HG03460 (cell line): ENCODE data around the gene PIGBOS1.
"Not testable (repeated sequence)": the region's sequence is repeated elsewhere in the genome, so short reads cannot be mapped to it uniquely, and the experiment has no call there.

ENCODE experiments used
- ATAC-seq: cut with Tn5 transposase; IDR thresholded peaks from one replicate; pipeline ENCODE4 v1.9.1; 2021; ENCODE audit not compliant: unreplicated experiment

Gene PIGBOS1, protein sequence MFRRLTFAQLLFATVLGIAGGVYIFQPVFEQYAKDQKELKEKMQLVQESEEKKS

DNA sequence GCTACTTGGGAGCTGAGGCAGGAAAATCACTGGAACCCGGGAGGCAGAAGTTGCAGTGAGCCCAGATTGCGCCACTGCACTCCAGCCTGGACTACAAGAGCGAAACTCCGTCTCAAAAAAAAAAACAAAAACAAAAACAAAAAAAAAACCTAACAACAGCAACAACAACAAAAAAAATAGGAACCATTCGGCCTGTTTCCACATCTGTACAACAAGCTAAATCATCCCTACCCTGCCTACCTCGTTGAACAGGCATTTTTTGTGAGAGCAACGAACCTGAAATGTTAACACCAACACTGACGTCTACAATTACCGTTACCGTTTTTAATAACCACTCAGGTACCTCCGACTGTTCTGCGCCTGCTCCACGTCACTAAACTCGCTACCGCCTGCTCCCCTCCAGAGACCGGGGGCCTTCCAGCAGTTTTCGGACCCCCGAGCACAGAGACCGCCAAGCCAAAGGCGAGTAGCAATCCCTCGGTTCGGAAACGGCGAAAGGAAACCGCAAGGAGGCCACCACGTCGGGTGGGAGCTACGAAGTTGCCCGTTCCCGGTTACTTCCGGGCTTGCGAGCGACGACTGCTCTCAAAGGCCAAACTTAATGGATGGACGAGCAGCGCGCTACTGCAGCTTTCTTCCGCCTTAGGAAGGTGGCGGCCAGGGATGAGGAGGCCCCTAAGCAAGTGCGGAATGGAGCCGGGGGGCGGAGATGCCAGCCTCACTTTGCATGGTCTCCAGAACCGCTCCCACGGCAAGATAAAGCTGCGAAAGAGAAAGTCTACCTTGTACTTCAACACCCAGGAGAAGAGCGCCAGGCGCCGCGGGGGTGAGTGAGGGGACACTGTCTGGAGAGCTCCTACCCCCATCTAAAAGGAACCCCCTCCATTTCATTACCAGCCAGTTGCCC is at the start of gene PIGBOS1, which contains the start of gene PIGB:
TSS of gene PIGBOS1 (minus strand) at position 536 of the 907 bp plus-strand sequence. CDS start 1,331 bp downstream, outside the sequence.
TSS of gene PIGB (plus strand) at position 635 of the 907 bp plus-strand sequence. CDS start at position 664, 29 bp downstream.
- ATAC-seq: peak; percentile 91

DNA sequence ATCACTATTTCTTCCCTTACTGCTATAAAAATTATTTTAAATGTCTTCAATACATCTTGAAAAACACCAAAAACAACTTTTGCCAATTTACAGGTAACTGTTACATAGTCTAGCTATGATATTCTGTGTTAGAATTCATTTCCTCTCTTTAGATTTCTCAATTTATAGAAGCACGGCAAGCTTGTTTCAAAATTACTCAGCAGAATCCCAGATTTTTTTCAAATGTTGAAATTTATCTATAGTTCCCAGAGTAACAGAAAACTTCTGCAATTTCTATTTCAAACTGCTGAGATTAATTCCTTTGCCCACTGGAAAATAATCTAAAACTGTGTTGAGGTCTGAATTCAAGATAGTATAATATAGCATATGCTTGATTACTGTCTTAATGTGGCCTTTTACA is 48.1 kb upstream of the PIGBOS1 start:
- ATAC-seq: no peak

DNA sequence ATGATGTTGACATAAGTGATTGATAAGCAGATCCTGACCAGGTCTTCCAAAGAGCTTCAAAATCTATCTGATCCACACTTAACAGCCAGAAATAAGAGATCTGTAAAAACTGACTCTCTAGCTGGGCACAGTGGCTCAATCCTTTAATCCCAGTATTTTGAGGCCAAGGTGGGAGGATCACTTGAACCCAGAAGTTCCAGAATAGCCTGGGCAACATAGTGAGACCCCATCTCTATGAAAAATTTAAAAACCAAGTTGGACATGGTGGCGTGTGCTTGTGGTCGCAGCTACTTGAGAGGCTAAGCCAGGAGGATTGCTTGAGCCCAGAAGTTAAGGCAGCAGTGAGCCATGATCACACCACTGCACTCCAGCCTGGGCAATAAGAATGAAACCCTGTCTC is 43.7 kb upstream of the PIGBOS1 start:
- no peak for ATAC-seq

DNA sequence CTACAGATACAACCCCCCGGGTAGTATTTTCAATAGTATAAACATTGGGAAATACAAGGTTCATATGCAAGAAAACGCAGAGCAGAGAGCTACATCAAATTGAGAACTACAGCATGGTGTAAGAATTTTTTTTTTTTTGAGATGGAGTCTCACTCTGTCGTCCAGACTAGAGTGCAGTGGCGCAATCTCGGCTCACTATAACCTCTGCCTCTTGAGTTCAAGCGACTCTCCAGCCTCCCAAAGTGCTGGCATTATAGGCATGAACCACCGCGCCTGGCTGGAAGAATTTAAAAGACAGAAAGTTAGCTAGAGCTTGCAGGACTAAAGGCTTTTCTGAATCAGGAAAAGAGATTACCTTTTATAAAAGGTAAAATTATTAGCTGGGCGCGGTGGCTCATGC is 42.1 kb upstream of the PIGBOS1 start:
- ATAC-seq: no peak

DNA sequence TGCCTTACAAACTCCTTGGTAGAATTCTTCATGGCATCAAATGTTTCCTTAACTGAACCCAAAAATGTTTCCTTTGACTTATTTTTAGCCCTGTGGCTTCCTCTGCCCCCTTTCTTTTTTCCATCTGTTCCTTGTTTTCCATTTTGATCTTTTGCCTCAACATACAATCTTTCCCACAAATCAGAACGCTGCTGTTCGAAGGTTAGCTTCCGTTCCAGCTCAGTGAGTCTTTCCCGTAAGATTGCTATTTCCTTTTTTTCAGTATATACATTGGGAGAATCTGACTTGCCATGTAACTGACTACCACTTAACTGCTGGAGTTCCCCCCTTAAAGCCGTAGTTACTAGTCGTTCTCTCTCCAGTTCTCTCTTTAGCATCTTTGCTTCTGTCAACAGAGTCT is 41.3 kb upstream of the PIGBOS1 start:
- ATAC-seq: no peak

DNA sequence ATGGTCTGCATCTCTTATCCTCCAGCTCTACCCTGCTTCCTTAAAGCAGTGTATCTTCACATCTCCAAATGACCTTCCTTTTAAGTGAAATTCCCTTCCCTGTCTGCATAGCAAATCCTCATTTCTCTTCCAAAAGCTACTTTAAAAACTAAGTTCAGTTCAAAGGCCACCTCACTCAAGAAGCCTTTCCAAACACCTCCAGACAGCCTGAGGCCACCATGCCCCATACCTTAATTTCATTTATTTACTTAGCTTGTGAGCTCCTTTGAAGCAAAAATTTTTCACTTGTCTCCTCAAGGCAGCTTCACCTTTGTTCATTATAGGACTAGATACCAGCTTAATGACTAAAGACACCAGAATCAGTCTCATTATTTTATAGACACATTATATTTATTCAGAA is 39.5 kb upstream of the PIGBOS1 start:
- no peak for ATAC-seq

DNA sequence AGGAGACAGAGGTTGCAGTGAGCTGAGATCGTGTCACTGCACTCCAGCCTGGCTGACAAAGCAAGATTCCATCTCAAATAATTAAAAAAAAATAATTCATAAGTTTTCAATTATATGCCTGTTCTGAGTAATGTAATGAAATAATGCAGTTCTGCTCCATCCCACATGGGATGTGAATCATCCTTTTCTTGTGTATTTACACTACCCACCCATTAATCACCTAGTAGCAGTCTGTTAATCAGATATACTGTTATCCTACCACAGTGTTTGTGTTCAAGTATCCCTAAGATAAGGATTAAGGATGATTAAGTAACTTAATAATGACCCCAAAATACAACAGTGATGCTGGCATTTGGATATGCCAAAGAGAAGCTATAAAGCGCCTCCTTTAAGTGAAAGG is 38.9 kb upstream of the PIGBOS1 start:
- no peak for ATAC-seq

DNA sequence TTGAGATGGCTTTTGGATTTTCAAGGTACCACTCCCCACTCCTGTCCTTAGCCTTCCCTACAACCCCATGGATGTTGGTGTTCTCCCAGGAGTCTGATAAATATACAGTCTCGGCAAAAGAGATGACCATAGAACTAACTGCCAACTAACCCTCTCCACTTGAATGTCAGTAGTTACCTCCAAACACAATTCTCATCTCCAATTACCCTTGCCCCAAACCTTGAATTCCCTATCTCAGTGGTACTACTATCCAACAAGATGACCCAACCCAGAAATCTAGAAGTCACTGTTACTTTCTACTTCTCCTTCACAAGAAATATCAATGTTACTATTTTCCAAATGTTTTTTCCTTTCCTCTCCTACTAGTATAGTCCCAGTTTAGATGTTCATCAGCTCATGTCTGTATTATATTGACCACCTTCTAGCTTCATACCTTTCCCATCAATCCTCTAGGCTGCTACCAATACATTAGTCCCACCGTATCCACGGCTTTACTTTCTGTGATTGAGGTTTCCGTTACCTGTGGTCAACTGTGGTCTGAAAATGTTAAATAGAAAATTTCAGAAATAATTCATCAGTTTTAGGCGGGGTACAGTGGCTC is 38.2 kb upstream of the PIGBOS1 start:
- no peak for ATAC-seq

DNA sequence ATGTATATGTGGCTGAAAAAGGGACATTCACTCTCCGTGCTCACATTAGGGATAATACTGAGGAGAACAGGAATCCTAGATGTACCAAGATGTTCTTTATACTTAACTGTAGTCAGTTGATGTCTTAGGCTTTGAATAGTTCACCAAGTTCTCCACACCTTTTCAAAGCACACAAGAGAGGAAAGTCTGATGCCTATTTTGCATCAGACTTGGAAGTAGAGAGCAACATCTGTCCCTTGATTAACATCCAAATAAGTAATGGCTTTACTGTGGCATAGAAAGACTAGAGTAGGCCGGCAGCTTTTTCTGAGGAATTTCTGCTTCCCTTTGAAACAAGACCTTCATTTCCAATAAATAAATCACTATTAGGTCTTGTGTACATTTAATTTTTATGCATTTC is 34.1 kb upstream of the PIGBOS1 start:
- no peak for ATAC-seq

DNA sequence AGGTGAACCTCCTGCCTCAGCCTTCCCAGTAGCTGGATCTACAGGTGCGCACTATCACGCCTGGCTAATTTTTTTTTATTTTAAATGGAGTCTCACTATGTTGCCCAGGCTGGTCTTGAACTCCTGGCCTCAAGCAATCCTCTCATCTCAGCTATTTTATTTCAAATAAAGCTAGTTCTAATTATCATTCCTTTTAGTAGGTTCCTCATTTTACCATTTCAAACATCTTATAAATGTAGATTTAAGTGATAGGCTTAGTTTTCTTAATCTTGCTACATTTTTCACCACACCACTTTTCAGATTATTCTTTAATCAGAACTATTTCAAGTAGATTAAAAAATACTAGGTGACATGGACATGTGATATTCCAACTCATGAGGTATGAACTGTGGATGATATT is 30.4 kb upstream of the PIGBOS1 start:
- ATAC-seq: no peak

DNA sequence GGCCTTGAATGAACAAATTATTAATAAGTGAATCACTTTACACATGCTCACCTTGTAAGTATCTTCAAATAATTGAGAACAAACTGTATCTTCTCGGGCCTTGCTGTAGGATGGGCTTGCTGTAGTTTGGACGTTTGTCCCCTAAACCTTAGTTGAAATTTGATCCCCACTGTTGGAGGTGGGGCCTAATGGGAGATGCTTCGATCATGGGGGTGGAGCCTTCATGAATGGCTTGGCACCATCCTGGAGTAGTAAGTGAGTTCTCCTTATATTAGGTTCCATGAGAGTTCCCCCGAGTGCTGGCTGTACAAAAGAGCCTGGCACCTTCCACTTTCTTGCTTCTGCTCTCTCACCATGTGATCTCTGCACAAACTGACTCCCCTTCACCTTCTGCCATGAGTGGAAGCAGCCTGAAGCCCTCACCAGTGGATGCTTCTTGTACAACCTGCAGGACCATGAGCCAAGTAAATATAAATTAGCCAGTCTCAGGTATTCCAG is 29.4 kb upstream of the PIGBOS1 start:
- no peak for ATAC-seq

DNA sequence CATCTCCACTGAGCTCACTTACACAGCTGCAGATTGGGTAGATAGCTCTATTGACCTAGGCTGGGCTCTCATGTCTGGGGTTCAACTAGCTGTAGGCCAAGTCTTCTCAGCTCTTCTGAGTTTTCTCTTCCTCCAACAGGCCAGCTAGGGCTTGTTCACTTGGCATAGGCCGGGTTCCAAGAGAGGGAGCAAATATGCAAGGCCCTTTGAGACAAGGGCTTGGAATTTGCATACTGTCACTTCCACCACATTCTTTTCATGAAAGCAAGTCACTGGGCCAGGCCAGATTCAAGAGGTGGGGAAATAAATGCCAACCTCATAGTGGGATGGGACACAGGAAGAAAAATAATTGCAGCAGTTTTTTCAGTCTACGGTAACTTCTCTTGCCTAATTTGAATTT is 25.3 kb upstream of the PIGBOS1 start:
- no peak for ATAC-seq

DNA sequence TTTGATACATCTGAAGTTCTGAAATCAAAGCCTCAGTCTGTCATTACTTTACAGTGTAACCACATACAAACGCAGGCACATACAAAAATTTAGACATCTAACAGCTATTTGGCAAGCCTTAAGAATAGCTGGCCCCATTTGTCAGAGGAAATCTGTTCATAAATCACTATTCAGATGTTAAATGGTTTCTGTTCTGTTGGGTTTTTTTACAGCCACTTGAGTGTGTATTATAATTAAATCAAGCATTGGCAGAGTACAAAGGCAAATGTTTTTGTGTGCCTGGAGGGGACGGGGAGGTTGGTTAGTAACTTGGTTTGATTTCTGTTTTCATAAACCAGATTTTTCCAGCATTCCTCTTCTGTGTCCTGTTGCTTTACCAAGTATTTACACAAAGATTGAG is 24.2 kb upstream of the PIGBOS1 start:
- no peak for ATAC-seq

DNA sequence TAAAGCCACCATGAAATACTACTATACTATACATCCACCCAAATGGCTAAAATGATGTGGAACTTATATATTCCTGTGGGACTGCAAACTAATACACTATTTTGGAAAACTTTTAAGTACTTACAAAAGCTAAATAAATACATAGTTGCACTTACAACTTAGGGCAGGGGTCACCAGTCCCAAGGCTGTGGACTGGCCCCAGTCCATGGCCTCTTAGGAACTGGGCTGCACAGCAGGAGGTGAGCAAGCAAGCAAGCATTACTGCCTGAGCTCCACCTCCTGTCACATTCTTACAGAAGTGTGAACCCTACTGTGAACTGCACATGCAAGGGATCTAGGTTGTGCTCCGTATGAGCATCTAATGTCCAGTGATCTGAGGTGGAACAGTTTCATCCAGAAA is 18.2 kb upstream of the PIGBOS1 start:
- ATAC-seq: no peak

DNA sequence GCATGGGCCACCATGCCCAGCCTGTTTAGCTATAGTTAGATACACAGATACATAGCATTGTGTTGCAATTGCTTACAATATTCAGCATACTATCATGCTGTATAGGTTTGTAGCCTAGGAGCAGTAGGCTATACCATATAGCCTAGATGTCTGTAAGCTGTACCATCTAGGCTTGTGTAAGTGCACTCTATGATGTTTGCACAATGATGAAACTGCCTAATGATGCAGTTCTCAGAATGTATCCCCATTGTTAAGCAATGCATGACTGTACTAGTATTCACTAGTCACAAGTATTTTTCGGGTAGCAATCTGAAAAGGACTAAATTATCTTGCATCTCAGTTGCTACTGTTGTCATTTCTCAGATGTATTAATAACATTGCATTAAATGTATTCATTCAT is 16.1 kb upstream of the PIGBOS1 start:
- no peak for ATAC-seq

DNA sequence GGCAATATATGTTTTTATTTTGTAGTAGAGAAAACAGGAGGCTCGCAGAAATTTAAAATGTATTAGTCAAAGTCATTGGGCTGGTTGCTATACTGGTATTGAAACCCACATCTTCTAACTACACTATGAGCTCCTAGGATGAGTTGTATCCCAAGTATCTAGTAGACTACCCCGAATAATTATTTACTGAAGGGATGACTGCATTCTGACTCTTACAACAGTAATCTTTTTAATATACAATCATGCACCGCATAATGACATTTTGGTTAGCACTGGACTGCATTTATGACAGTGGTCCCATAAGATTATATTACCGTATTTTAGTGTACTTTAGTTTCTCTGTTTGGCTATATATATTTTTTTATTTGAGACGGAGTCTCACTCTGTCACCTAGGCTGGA is 15.4 kb upstream of the PIGBOS1 start:
- no peak for ATAC-seq

DNA sequence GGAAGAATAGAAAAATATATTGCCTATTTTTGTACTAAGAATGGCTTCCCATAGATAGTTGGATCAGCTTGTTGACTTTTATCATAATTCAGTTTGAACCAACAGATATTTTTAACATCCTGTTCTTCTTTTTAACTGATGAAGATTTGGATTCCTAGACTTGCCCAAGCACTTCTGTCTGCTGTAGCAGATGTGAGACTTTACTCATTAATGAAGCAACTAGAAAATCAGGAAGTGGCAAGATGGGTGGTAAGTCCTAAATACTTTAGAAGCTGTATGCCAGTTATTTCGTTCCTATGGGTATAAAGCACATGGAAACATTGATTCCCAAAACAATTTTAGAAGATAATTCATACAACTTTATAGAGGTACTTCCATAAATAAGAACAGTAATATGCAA is 8.5 kb upstream of the PIGBOS1 start:
- ATAC-seq: no peak

DNA sequence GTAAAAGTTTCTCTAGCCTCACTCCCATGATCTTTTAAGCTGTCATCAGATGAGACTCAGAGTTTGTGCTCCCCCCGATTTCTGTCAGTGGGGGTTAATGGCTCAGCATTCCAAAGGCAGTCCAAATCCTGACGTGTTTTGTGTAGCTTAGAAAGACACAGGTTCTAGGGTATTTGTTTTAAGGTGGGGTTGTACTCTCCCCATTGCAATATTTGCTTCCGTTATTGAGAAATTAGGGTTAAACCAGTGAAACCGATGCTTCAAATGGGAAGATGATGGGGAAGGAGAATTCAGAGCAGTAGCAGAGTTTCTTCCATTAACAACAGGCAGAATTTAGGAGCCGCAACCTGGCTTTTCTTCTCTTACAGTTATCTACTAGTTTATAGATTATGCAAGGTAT is 3.5 kb upstream of the PIGBOS1 start:
- no peak for ATAC-seq

DNA sequence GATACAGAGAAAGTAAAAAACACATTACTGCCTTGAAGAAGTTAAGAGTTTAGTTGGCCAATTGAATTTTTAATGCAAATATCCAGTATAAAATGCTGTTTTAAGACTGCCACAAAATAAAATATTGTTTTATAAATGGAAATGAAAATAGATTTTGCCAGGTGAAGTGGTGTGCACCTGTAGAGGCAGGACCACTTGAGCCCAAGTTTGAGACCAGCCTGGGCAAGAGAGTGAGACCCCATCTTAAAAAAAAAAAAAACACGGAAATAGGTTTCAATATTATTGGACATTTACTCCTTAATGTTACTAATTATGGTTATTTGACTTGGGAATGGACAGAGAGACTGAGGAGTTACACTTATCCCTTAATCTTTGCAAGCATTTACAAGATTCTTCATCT is 2.0 kb upstream of the PIGBOS1 start:
- ATAC-seq: no peak

DNA sequence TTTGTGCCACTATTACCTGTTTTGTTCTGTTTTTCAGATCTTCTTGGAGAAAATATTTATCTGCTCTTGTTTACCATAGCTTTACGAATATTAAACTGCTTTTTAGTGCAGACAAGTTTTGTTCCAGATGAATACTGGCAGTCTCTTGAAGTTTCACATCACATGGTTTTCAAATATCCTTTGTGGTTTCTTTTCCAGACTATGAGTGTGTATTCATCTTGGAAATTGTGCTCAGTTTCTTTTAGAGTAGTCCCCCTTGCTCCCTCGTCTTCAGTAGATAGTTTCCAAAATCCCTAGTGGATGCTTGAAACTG is 1.3 kb upstream of the PIGBOS1 start:
- ATAC-seq: no peak

DNA sequence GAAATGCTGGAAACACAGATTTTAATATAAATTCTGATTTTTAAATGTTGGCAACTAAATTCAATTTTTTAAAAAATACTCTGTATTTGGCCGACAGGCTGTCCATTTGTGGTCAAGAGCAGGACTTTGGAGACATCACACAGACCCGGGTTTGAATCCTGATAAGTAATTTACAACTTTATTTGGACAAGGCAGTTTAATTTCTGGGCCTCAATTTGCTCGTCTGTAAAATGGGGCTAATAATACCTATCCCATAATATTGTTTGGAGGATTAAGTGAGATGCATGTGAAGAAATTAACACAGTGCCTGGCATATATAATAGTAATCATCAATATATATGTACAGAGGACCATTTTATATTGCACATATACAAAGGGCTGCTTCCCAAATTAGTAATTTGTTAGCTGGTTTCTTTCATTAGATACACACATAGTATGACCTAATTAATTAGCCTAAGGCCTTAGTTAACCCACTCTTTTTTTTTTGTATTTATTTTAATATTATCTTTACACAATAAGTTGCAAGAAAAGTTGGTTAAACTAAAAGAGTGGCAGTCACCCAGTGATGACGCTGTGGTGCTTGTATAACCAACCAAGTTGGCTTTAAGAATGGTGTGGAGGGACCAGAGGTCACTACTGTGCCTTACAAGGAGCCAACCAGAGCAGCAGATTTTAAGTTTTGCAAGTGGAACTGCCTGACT is 764 bp upstream of the PIGBOS1 start:
- ATAC-seq: peak; percentile 37

DNA sequence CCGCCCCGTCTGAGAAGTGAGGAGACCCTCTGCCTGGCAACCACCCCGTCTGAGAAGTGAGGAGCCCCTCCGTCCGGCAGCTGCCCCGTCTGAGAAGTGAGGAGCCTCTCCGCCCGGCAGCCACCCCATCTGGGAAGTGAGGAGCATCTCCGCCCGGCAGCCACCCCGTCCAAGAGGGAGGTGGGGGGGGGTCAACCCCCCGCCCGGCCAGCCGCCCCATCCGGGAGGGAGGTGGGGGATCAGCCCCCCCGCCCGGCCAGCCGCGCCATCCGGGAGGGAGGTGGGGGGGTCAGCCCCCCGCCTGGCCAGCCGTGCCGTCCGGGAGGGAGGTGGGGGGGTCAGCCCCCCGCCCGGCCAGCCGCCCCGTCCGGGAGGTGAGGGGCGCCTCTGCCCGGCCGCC is 16.1 kb downstream of the PIGBOS1 start:
- not testable (repeated sequence) for ATAC-seq
